IMR-90 (cell line): Measurements from ENCODE around the gene AGAP6. TPM values are rescaled to one million over a fixed set of nuclear protein-coding genes. Genes with fewer than 3 reads are reported as not detected.
"Not testable (repeated sequence)": the region's sequence is repeated elsewhere in the genome, so short reads cannot be mapped to it uniquely, and the experiment has no call there.

Experiments used
- ATAC-seq: fragments of 200-7000 bp; cut with Tn5 transposase; 2 replicates; pipeline ENCODE4 v1.9.1; 2020; ENCODE audit warnings: low read depth, mild to moderate bottlenecking, moderate library complexity
- BruUV-seq: library from RNA; stranded (reverse); fragments of 400-500 nt; replicated peaks from 2 replicates; lab custom pipeline; 2021; lab: Mats Ljungman, UMichigan
- CTCF ChIA-PET: fragments of 300-600 bp; formaldehyde crosslinking; extraction: SDS; loops from one replicate; lab custom pipeline; 2021; ENCODE audit warnings: antibody characterized with exemption; lab: Yijun Ruan, JAX
- POLR2A ChIA-PET: fragments of 300-600 bp; sonication (Branson Sonifier 250); formaldehyde crosslinking; loops from one replicate; lab custom pipeline; 2022; ENCODE audit warnings: antibody characterized with exemption; ENCODE audit not compliant: unreplicated experiment; lab: Charles Lee
- DNase-seq: peaks from one replicate; pipeline ENCODE4 v3.0.0; 2013
- H2AFZ ChIP-seq: replicated peaks from 2 replicates; pipeline ENCODE3; 2013; ENCODE audit warnings: low read length, mild to moderate bottlenecking; ENCODE audit not compliant: poor library complexity
- H2AK5ac ChIP-seq: 2 replicates; pipeline ENCODE4 v1.6.1; 2013; ENCODE audit warnings: low read depth, low read length, inconsistent platforms
- H2AK9ac ChIP-seq: replicated peaks from 2 replicates; pipeline ENCODE3; 2013; ENCODE audit warnings: mild to moderate bottlenecking, low read depth, low read length, moderate library complexity; ENCODE audit not compliant: poor library complexity
- H2BK120ac ChIP-seq: 2 replicates; pipeline ENCODE4 v1.6.1; 2013; ENCODE audit warnings: low read depth, low read length, inconsistent platforms
- H2BK15ac ChIP-seq: 3 replicates; pipeline ENCODE4 v1.6.1; 2013; ENCODE audit warnings: low read depth, low read length, inconsistent platforms
- H2BK20ac ChIP-seq: 2 replicates; pipeline ENCODE4 v1.6.1; 2013; ENCODE audit warnings: low read depth, mild to moderate bottlenecking, inconsistent platforms, low read length, moderate library complexity
- H2BK5ac ChIP-seq: 2 replicates; pipeline ENCODE4 v1.6.1; 2013; ENCODE audit warnings: mild to moderate bottlenecking, low read depth, low read length, inconsistent platforms; ENCODE audit not compliant: poor library complexity, severe bottlenecking
- H3K14ac ChIP-seq: replicated peaks from 2 replicates; pipeline ENCODE4 v1.6.1; 2013; ENCODE audit warnings: low read depth, low read length, inconsistent platforms
- H3K18ac ChIP-seq: 2 replicates; pipeline ENCODE4 v1.6.1; 2013; ENCODE audit warnings: low read depth, low read length, control low read depth
- H3K23ac ChIP-seq: 2 replicates; pipeline ENCODE4 v1.6.1; 2013; ENCODE audit warnings: low read depth, low read length, inconsistent platforms
- H3K27ac ChIP-seq: 2 replicates; pipeline ENCODE4 v1.5.1; 2013; ENCODE audit warnings: mild to moderate bottlenecking, control low read depth, low read length; ENCODE audit not compliant: insufficient read depth
- H3K27me3 ChIP-seq: 2 replicates; pipeline ENCODE4 v1.6.1; 2013; ENCODE audit warnings: low read length; ENCODE audit not compliant: control insufficient read depth, insufficient read depth
- H3K36me3 ChIP-seq: 2 replicates; pipeline ENCODE4 v1.6.1; 2013; ENCODE audit warnings: low read length, mixed read lengths; ENCODE audit not compliant: control insufficient read depth, insufficient read depth
- H3K4ac ChIP-seq: 2 replicates; pipeline ENCODE4 v1.6.1; 2013; ENCODE audit warnings: low read depth, low read length, inconsistent platforms
- H3K4me1 ChIP-seq: 2 replicates; pipeline ENCODE4 v1.6.1; 2013; ENCODE audit warnings: low read length, mixed read lengths; ENCODE audit not compliant: control insufficient read depth, insufficient read depth
- H3K4me2 ChIP-seq: 2 replicates; pipeline ENCODE4 v1.6.1; 2013; ENCODE audit warnings: low read depth, mild to moderate bottlenecking, control low read depth, low read length, moderate library complexity
- H3K4me3 ChIP-seq: 2 replicates; pipeline ENCODE4 v1.5.1; 2013; ENCODE audit warnings: low read depth, mild to moderate bottlenecking, control low read depth, low read length, moderate library complexity; ENCODE audit not compliant: insufficient read depth
- H3K56ac ChIP-seq: 2 replicates; pipeline ENCODE4 v1.6.1; 2013; ENCODE audit warnings: low read length, inconsistent platforms; ENCODE audit not compliant: insufficient read depth; ENCODE audit errors: extremely low read depth
- H3K79me1 ChIP-seq, 2 experiments: 2 replicates each; pipeline ENCODE4 v1.6.1; 2013; ENCODE audit warnings: low read length in 2 of 2, inconsistent platforms in 1 of 2, low read depth in 1 of 2
- H3K9ac ChIP-seq: 2 replicates; pipeline ENCODE4 v1.6.1; 2013; ENCODE audit warnings: low read depth, low read length, control low read depth
- H3K9me1 ChIP-seq: 2 replicates; pipeline ENCODE4 v1.6.1; 2013; ENCODE audit warnings: low read length, inconsistent platforms; ENCODE audit not compliant: insufficient read depth
- H3K9me3 ChIP-seq: 2 replicates; pipeline ENCODE4 v1.6.1; 2013; ENCODE audit warnings: low read length; ENCODE audit not compliant: control insufficient read depth, insufficient read depth
- H4K20me1 ChIP-seq: 2 replicates; pipeline ENCODE4 v1.6.1; 2013; ENCODE audit warnings: low read length, inconsistent platforms; ENCODE audit not compliant: insufficient read depth
- H4K5ac ChIP-seq: 2 replicates; pipeline ENCODE4 v1.6.1; 2013; ENCODE audit warnings: mild to moderate bottlenecking, low read depth, low read length, control low read depth
- H4K8ac ChIP-seq, 2 experiments: 2 replicates each; pipeline ENCODE4 v1.6.1; 2013; ENCODE audit warnings: low read depth in 2 of 2, low read length in 2 of 2, control low read depth in 1 of 2, inconsistent platforms in 1 of 2
- H4K91ac ChIP-seq: 2 replicates; pipeline ENCODE4 v1.6.1; 2013; ENCODE audit warnings: low read depth, low read length, inconsistent platforms; ENCODE audit not compliant: insufficient read depth
- WGBS, 2 experiments: methylation state at CpG; one replicate each; pipeline versions ENCODE4 v1.1.5 to v1.1.7; 2013; ENCODE audit warnings: missing lambda C conversion rate in 2 of 2; ENCODE audit not compliant: insufficient read length in 1 of 2; ENCODE audit errors: extremely low coverage in 2 of 2; 5-methylcytosine and 5-hydroxymethylcytosine counted together
- dilution Hi-C: fragments of 300-500 bp; cut with HindIII; formaldehyde crosslinking; loops from one replicate; pipeline ENCODE4 v1.14.3; 2018; ENCODE audit warnings: low sequenced_read_pairs; ENCODE audit not compliant: unreplicated experiment
- in situ Hi-C: fragments of 300-500 bp; cut with MboI; formaldehyde crosslinking; loops from 3 replicates; pipeline ENCODE4 v1.14.3; 2019; ENCODE audit warnings: low sequenced_read_pairs, inconsistent platforms, mixed read lengths
- intact Hi-C: fragments of 100-400 bp; cut with micrococcal nuclease; formaldehyde crosslinking; loops from 2 replicates; pipeline ENCODE4 v1.10.0; 2022
- polyA plus RNA-seq, 3 experiments: library from polyadenylated mRNA; depleted of rRNA; stranded (reverse); fragments of >200 nt; gene quantifications; 2 replicates each; pipeline ENCODE4 v1.2.3, GENCODE V29; 2012; ENCODE audit warnings: low replicate concordance in 1 of 3
- total RNA-seq: library from RNA; depleted of rRNA; stranded (reverse); fragments of >200 nt; gene quantifications from 2 replicates; pipeline ENCODE4 v1.2.3, GENCODE V29; 2012

Gene AGAP6
- total and polyA plus RNA-seq, 2 of the 4 experiments (the other 2 are of a cell fraction) = 2.3 to 13.6 TPM

DNA sequence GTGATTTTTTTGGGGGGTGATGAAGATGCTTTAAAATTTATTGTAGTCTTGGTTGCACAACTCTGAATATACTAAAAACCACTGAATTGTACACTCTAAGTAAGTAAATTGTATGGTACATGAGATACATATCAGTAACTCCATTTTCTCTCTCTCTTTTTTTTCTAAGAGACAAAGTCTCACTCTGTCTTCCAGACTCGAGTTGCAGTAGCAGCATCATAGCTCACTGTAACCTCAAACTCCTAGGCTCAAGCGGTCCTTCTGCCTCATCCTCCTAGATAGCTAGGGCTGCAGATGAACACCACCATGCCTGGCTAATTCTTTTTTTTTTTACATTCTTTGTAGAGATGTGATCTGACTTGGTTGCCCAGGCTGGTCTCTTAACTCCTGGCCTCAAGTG is 39.5 kb upstream of the AGAP6 start:
- ATAC-seq, CTCF ChIA-PET: not testable (repeated sequence)

DNA sequence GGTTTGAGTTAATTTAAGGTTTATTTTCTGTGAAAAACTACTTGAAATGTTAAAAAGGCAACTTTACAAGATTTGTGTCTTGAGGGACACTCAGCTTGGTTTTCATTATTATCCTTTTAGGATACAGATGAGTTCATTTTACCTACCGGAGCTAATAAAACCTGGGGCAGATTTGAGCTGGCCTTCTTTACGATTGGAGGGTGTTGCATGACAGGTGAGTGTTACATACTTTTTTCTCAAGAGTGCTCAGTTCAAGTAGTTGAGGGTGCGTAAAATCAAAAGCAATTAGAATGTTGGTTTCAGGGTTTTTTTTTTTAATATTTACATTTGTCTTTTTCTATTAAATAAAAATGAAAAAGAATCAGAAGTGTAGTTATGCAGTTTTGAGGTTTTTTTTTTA is 36.2 kb upstream of the AGAP6 start:
- H2BK120ac ChIP-seq, H3K14ac ChIP-seq, intact Hi-C loops, H4K8ac ChIP-seq, POLR2A ChIA-PET, H3K27ac ChIP-seq, H3K4me3 ChIP-seq, H2AK5ac ChIP-seq, H2BK20ac ChIP-seq, H4K20me1 ChIP-seq, H4K5ac ChIP-seq, H3K27me3 ChIP-seq, H3K4ac ChIP-seq, H3K79me1 ChIP-seq, H3K9ac ChIP-seq, in situ Hi-C loops, H3K4me2 ChIP-seq, H3K23ac ChIP-seq, H4K91ac ChIP-seq, H3K36me3 ChIP-seq, H3K9me1 ChIP-seq, ATAC-seq, H3K56ac ChIP-seq, H3K9me3 ChIP-seq, DNase-seq, dilution Hi-C loops, H3K4me1 ChIP-seq, H3K18ac ChIP-seq, H2AK9ac ChIP-seq, H2AFZ ChIP-seq, CTCF ChIA-PET, BruUV-seq, H2BK15ac ChIP-seq, H2BK5ac ChIP-seq: not testable (repeated sequence)
- no CpG with 5 or more reads among the region's 3 CpGs for WGBS, 2 experiments

More for the DNA sequence above, 39.5 kb upstream of the AGAP6 start:
- H2AK5ac ChIP-seq, H3K4me1 ChIP-seq, H3K14ac ChIP-seq, H2AFZ ChIP-seq, H3K27ac ChIP-seq, H3K36me3 ChIP-seq, dilution Hi-C loops, H2BK15ac ChIP-seq, H2BK5ac ChIP-seq, H3K9me1 ChIP-seq, POLR2A ChIA-PET, H3K27me3 ChIP-seq, H3K18ac ChIP-seq, H3K79me1 ChIP-seq, H3K9ac ChIP-seq, H4K20me1 ChIP-seq, H3K4me2 ChIP-seq, DNase-seq, H3K9me3 ChIP-seq, H3K4me3 ChIP-seq, H3K23ac ChIP-seq, BruUV-seq, H2BK120ac ChIP-seq, H2AK9ac ChIP-seq, H2BK20ac ChIP-seq, H3K56ac ChIP-seq, H4K5ac ChIP-seq, H4K8ac ChIP-seq, H4K91ac ChIP-seq, in situ Hi-C loops, H3K4ac ChIP-seq: not testable (repeated sequence)
- intact Hi-C loops = loop anchor here (10.0 kb wide), 1 partner anchor 354 kb away; no protein-coding TSS in a partner anchor
- WGBS, 2 experiments = 17% methylated on average over 1 of the region's 2 CpGs; no CpG with 5 or more reads in 1 of the 2 experiments
